SK-N-SH (cell line): ENCODE data around the gene TOLLIP. TPM values are rescaled to one million over a fixed set of nuclear protein-coding genes. Genes with fewer than 3 reads are reported as not detected.

Experiments used
- CTCF ChIA-PET: fragments of 300-600, 350-600 bp; formaldehyde crosslinking; extraction: SDS; loops from one replicate; lab custom pipeline; 2021; lab: Yijun Ruan, JAX
- POLR2A ChIA-PET: fragments of 350-600 bp; sonication (Branson Sonifier 250); formaldehyde crosslinking; extraction: SDS; loops from one replicate; lab custom pipeline; 2020; ENCODE audit warnings: antibody characterized with exemption, inconsistent platforms; lab: Yijun Ruan, JAX
- DNase-seq: peaks from one replicate; pipeline ENCODE4 v3.0.0; 2012
- H2AFZ ChIP-seq: fragments of 200-600 bp; sonication (generic); 2 replicates; pipeline ENCODE4 v1.8.1; 2016; ENCODE audit warnings: antibody characterized with exemption, mild to moderate bottlenecking, low read depth
- H3F3A ChIP-seq: fragments of 200-600 bp; sonication (generic); replicated peaks from 2 replicates; pipeline ENCODE3; 2016; ENCODE audit warnings: antibody characterized with exemption, mild to moderate bottlenecking; ENCODE audit not compliant: insufficient read depth
- H3K27ac ChIP-seq, 2 experiments: fragments of 200-500 bp in 1 of 2; fragments of 200-600 bp in 1 of 2; sonication (Bioruptor generic) in 1 of 2; sonication (generic), shearing (Covaris generic) in 1 of 2; 2 replicates each; pipeline versions ENCODE4 v1.5.1 to v1.6.1; 2014 to 2016; ENCODE audit warnings: low read depth in 2 of 2, inconsistent platforms in 1 of 2, low read length in 1 of 2, mild to moderate bottlenecking in 1 of 2, mixed read lengths in 1 of 2
- H3K27me3 ChIP-seq: fragments of 200-600 bp; sonication (generic), shearing (Covaris generic); 2 replicates; pipeline ENCODE4 v1.6.1; 2016; ENCODE audit warnings: mixed run types; ENCODE audit not compliant: insufficient read depth
- H3K36me3 ChIP-seq, 2 experiments: fragments of 200-500 bp in 1 of 2; fragments of 200-600 bp in 1 of 2; sonication (Bioruptor generic) in 1 of 2; sonication (generic) in 1 of 2; replicated peaks in 1 of 2; 2 replicates each; pipeline versions ENCODE3 to v1.5.1; 2014 to 2016; ENCODE audit warnings: low read length in 1 of 2, mild to moderate bottlenecking in 1 of 2; ENCODE audit not compliant: insufficient read depth in 2 of 2, control insufficient read depth in 1 of 2
- H3K4me1 ChIP-seq, 2 experiments: fragments of 200-500 bp in 1 of 2; fragments of 200-600 bp in 1 of 2; sonication (Bioruptor generic) in 1 of 2; sonication (generic), shearing (Covaris generic) in 1 of 2; 2 replicates each; pipeline versions ENCODE4 v1.5.1 to v1.6.1; 2014 to 2016; ENCODE audit warnings: low read depth in 1 of 2, low read length in 1 of 2, mixed run types in 1 of 2; ENCODE audit not compliant: insufficient read depth in 2 of 2, control insufficient read depth in 1 of 2
- H3K4me2 ChIP-seq: fragments of 200-600 bp; sonication (generic), shearing (Covaris generic); 2 replicates; pipeline ENCODE4 v1.6.1; 2017; ENCODE audit warnings: mixed run types
- H3K4me3 ChIP-seq, 2 experiments: fragments of 200-500 bp in 1 of 2; fragments of 200-600 bp in 1 of 2; sonication (Bioruptor generic) in 1 of 2; sonication (generic), shearing (Covaris generic) in 1 of 2; 2 replicates each; pipeline versions ENCODE4 v1.5.1 to v1.8.1; 2014 to 2016; ENCODE audit warnings: low read depth in 2 of 2, inconsistent platforms in 1 of 2, low read length in 1 of 2, mild to moderate bottlenecking in 1 of 2, mixed read lengths in 1 of 2, moderate library complexity in 1 of 2
- H3K79me2 ChIP-seq: fragments of 200-600 bp; sonication (generic); 2 replicates; pipeline ENCODE4 v1.8.1; 2017; ENCODE audit warnings: mild to moderate bottlenecking; ENCODE audit not compliant: insufficient read depth
- H3K9ac ChIP-seq: fragments of 200-600 bp; sonication (generic); 2 replicates; pipeline ENCODE4 v1.6.1; 2017; ENCODE audit warnings: mixed run types
- H3K9me2 ChIP-seq: fragments of 200-600 bp; sonication (generic); 2 replicates; pipeline ENCODE4 v1.6.1; 2017; ENCODE audit warnings: mixed run types
- H3K9me3 ChIP-seq: fragments of 200-600 bp; sonication (generic); 2 replicates; pipeline ENCODE4 v1.6.1; 2017; ENCODE audit warnings: mixed run types, mild to moderate bottlenecking, moderate library complexity
- H4K20me1 ChIP-seq: fragments of 200-600 bp; sonication (generic); 2 replicates; pipeline ENCODE4 v1.6.1; 2017; ENCODE audit warnings: mild to moderate bottlenecking, mixed run types; ENCODE audit not compliant: insufficient read depth
- FOXM1 ChIP-seq: IDR thresholded peaks from 2 replicates; pipeline ENCODE4 v1.4.0; 2012; ENCODE audit warnings: low read depth, mild to moderate bottlenecking
- IRF3 ChIP-seq: fragments of 150-350 bp; IDR thresholded peaks from 2 replicates; pipeline ENCODE4 v1.6.1; 2016; ENCODE audit warnings: mild to moderate bottlenecking, low read depth, low read length
- RAD21 ChIP-seq: IDR thresholded peaks from 2 replicates; pipeline ENCODE4 v1.6.1; 2012; ENCODE audit warnings: mild to moderate bottlenecking, low read length
- REST ChIP-seq: IDR thresholded peaks from 2 replicates; pipeline ENCODE4 v1.6.1; 2012; ENCODE audit warnings: mild to moderate bottlenecking, low read depth, low read length, moderate library complexity
- RFX5 ChIP-seq: IDR thresholded peaks from 2 replicates; pipeline ENCODE4 v1.6.1; 2012; ENCODE audit warnings: mild to moderate bottlenecking, improper control_type of control experiment, low read length
- SIN3A ChIP-seq: IDR thresholded peaks from 2 replicates; pipeline ENCODE4 v1.6.1; 2012; ENCODE audit warnings: low read depth, mild to moderate bottlenecking, low read length, moderate library complexity, borderline replicate concordance
- TEAD4 ChIP-seq: IDR thresholded peaks from 2 replicates; pipeline ENCODE4 v1.4.0; 2012; ENCODE audit warnings: mild to moderate bottlenecking, borderline replicate concordance; ENCODE audit not compliant: insufficient read depth
- USF2 ChIP-seq: fragments of 150-350 bp; IDR thresholded peaks from 2 replicates; pipeline ENCODE4 v1.6.1; 2017; ENCODE audit warnings: antibody characterized with exemption, low read length, low read depth, borderline replicate concordance
- ZBTB33 ChIP-seq: IDR thresholded peaks from 2 replicates; pipeline ENCODE4 v1.4.0; 2012; ENCODE audit warnings: low read depth, borderline replicate concordance
- WGBS: methylation state at CpG from one replicate; pipeline ENCODE4 v1.1.6; 2017; ENCODE audit warnings: low lambda C conversion rate; 5-methylcytosine and 5-hydroxymethylcytosine counted together
- polyA plus RNA-seq, 3 experiments: library from polyadenylated mRNA; depleted of rRNA; stranded (reverse); fragments of >200 nt; gene quantifications; 2 replicates each; pipeline ENCODE4 v1.2.3, GENCODE V29; 2012

The TOLLIP gene
- polyA plus RNA-seq, 1 of the 3 experiments (the other 2 are of a cell fraction), result 55.4 TPM

- no peaks in the 10 kb centered on the region for H3F3A ChIP-seq
- no peak overlapping the region for H3K9ac ChIP-seq
- H3K4me1 ChIP-seq, result peaks cover 0 to 19% of the 10 kb centered on the region in 2 experiments; a peak in 1 of 4 replicates
- peaks cover 0 to 36% of the 10 kb centered on the region in 2 experiments for H3K36me3 ChIP-seq
- H3K4me2 ChIP-seq, result no peak overlapping the region
- TF ChIP-seq FOXM1 (no peak), USF2 (no peak), ZBTB33 (no peak), IRF3 (no peak)
- no peak overlapping the region for H2AFZ ChIP-seq
- no peaks in the 10 kb centered on the region for H3K9me3 ChIP-seq
- no peaks in the 10 kb centered on the region for H3K79me2 ChIP-seq
- H3K4me3 ChIP-seq, result no peak overlapping the region
- WGBS, result 91% methylated on average over 10 of the region's 14 CpGs
- CTCF ChIA-PET, result no interaction called here
- no peaks in the 10 kb centered on the region for H3K27me3 ChIP-seq
- POLR2A ChIA-PET, result no interaction called here
- H3K9me2 ChIP-seq, result no peaks in the 10 kb centered on the region
- DNase-seq, result no peak
- H4K20me1 ChIP-seq, result no peaks in the 10 kb centered on the region
- no peak overlapping the region for H3K27ac ChIP-seq
These were observed 34.9 kb downstream of the TOLLIP start for GRCh38 chr11:1274501-1274900.

GRCh38 chr11:1272531-1272930, 36.9 kb downstream of the TOLLIP start:
- no peaks in the 10 kb centered on the region for H3K79me2 ChIP-seq
- DNase-seq, result no peak
- ChIA-PET POLR2A (no interaction called here), CTCF (no interaction called here)
- TF ChIP-seq SIN3A (no peak), REST (no peak), USF2 (no peak), IRF3 (no peak), RFX5 (no peak), RAD21 (no peak), TEAD4 (no peak)
- H3K27ac ChIP-seq, result no peak overlapping the region
- H3K4me2 ChIP-seq, result no peak overlapping the region
- no peak overlapping the region for H3K4me3 ChIP-seq
- H3F3A ChIP-seq, result no peaks in the 10 kb centered on the region
- H4K20me1 ChIP-seq, result no peaks in the 10 kb centered on the region
- no peaks in the 10 kb centered on the region for H3K9me2 ChIP-seq
- H2AFZ ChIP-seq, result no peak overlapping the region
- no peaks in the 10 kb centered on the region for H3K27me3 ChIP-seq
- H3K9me3 ChIP-seq, result no peaks in the 10 kb centered on the region
- no peak overlapping the region for H3K9ac ChIP-seq
- H3K36me3 ChIP-seq, result peaks cover 0 to 27% of the 10 kb centered on the region in 2 experiments
- WGBS, result 97% methylated on average over 30 of the region's 30 CpGs
- H3K4me1 ChIP-seq, result peaks cover 0 to 19% of the 10 kb centered on the region in 2 experiments; a peak in 1 of 4 replicates
